CD4-positive, alpha-beta memory T cell (primary cell): ENCODE results near the gene MYMX. TPM values are rescaled to one million over a fixed set of nuclear protein-coding genes. Genes with fewer than 3 reads are reported as not detected.

ENCODE experiments used
- CTCF ChIA-PET: fragments of 350-600 bp; sonication (Branson Sonifier 250); formaldehyde crosslinking; loops from one replicate; lab custom pipeline; 2021; ENCODE audit warnings: inconsistent platforms; ENCODE audit not compliant: partially characterized antibody; lab: Charles Lee
- POLR2A ChIA-PET: fragments of 350-600 bp; sonication (Branson Sonifier 250); formaldehyde crosslinking; loops from one replicate; lab custom pipeline; 2021; ENCODE audit not compliant: partially characterized antibody; lab: Charles Lee
- DNase-seq, 5 donors: peaks; one replicate each; pipeline versions ENCODE4 v3.0.0 to v3.0.0-alpha.2; 2020 to 2022; ENCODE audit warnings: mixed read lengths in 1 of 5
- H3K27ac ChIP-seq: one replicate; pipeline ENCODE4 v1.7.0; 2013; ENCODE audit warnings: low read depth, low read length
- H3K27me3 ChIP-seq: 2 replicates; pipeline ENCODE4 v1.7.0; 2013; ENCODE audit warnings: mild to moderate bottlenecking, low read length, moderate library complexity; ENCODE audit not compliant: insufficient read depth
- H3K36me3 ChIP-seq: 2 replicates; pipeline ENCODE4 v1.7.0; 2013; ENCODE audit warnings: mild to moderate bottlenecking, low read length, moderate library complexity; ENCODE audit not compliant: insufficient read depth
- H3K4me1 ChIP-seq: 2 replicates; pipeline ENCODE4 v1.7.0; 2013; ENCODE audit warnings: mild to moderate bottlenecking, low read length, moderate library complexity; ENCODE audit not compliant: insufficient read depth
- H3K4me3 ChIP-seq, 2 donors: one replicate each; pipeline ENCODE4 v1.7.0; 2013; ENCODE audit warnings: low read length in 2 of 2, mild to moderate bottlenecking in 1 of 2
- H3K9me3 ChIP-seq, 2 donors: one replicate each; pipeline ENCODE4 v1.7.0; 2013; ENCODE audit warnings: low read length in 2 of 2, control low read depth in 1 of 2; ENCODE audit not compliant: control insufficient read depth in 1 of 2
- H3K27ac Mint-ChIP-seq, 7 donors: one replicate each; pipeline ENCODE4 v1.8.0; 2020 to 2021; ENCODE audit warnings: mixed read lengths in 7 of 7, mild to moderate bottlenecking in 6 of 7, inconsistent platforms in 3 of 7, moderate library complexity in 3 of 7
- H3K27me3 Mint-ChIP-seq, 2 donors: one replicate each; pipeline ENCODE4 v1.8.0; 2020 to 2021; ENCODE audit warnings: mixed read lengths in 2 of 2
- H3K36me3 Mint-ChIP-seq, 2 donors: one replicate each; pipeline ENCODE4 v1.8.0; 2020 to 2021; ENCODE audit warnings: mixed read lengths in 2 of 2, inconsistent platforms in 1 of 2, mild to moderate bottlenecking in 1 of 2
- H3K4me1 Mint-ChIP-seq, 4 donors: one replicate each; pipeline ENCODE4 v1.8.0; 2020 to 2021; ENCODE audit warnings: mixed read lengths in 4 of 4, mild to moderate bottlenecking in 1 of 4
- H3K4me3 Mint-ChIP-seq, 8 donors: one replicate each; pipeline ENCODE4 v1.8.0; 2020 to 2021; ENCODE audit warnings: mixed read lengths in 8 of 8, mild to moderate bottlenecking in 7 of 8, moderate library complexity in 6 of 8, inconsistent platforms in 3 of 8
- H3K9me3 Mint-ChIP-seq, 8 donors: one replicate each; pipeline ENCODE4 v1.8.0; 2020 to 2021; ENCODE audit warnings: mixed read lengths in 8 of 8, mild to moderate bottlenecking in 5 of 8, inconsistent platforms in 3 of 8, moderate library complexity in 1 of 8
- intact Hi-C: fragments of 100-400 bp; cut with micrococcal nuclease; formaldehyde crosslinking; loops from one replicate; pipeline ENCODE4 v1.15.1; 2023
- polyA plus RNA-seq, 2 donors: library from polyadenylated mRNA; unstranded; fragments of 300-500 nt; fragmentation: Illumina TruSeq; gene quantifications; one replicate each; pipeline ENCODE4 v1.2.3, GENCODE V29; 2021
- total RNA-seq, 2 experiments: library from RNA; stranded (reverse); gene quantifications; one replicate each; pipeline ENCODE4 v1.2.3, GENCODE V29; 2021

Gene MYMX
- total and polyA plus RNA-seq, 4 experiments from 2014 or later = not detected

- Histone ChIP-seq H3K27ac (peak overlapping the region; percentile 10), H3K9me3 (no peaks in the 10 kb centered on the region), H3K36me3 (peaks cover 60% of the 10 kb centered on the region), H3K27me3 (no peaks in the 10 kb centered on the region), H3K4me1 (peaks cover 35% of the 10 kb centered on the region), H3K4me3 (no peak overlapping the region)
- intact Hi-C loops = no loop called here
- POLR2A ChIA-PET = interaction anchor here (0.9 to 5.0 kb wide), 4 partner anchors 12 to 78 kb away, joined by 3 to 71 read pairs (median 7); no protein-coding TSS in a partner anchor
- H3K4me1 Mint-ChIP-seq = peaks cover 36 to 89% (median 54%) of the 10 kb centered on the region in 4 donors
- H3K27me3 Mint-ChIP-seq = peaks cover 2 to 4% of the 10 kb centered on the region in 2 donors
- CTCF ChIA-PET = interaction anchor here (1.8 to 8.8 kb wide), 4 partner anchors 12 to 79 kb away, joined by 4 to 82 read pairs (median 15); partner anchors contain the start of genes NFKBIE and TMEM151B
- peaks cover 0 to 8% (median 0%) of the 10 kb centered on the region in 8 donors for H3K9me3 Mint-ChIP-seq
- DNase-seq = no peak
- peaks cover 50 to 88% of the 10 kb centered on the region in 2 donors for H3K36me3 Mint-ChIP-seq
- peak overlapping the region in 3 of 8 donors; percentile 1 to 63 (median 3) for H3K4me3 Mint-ChIP-seq
- H3K27ac Mint-ChIP-seq = peak overlapping the region in 6 of 7 donors; percentile 45 to 99 (median 84)
Observed at GRCh38 chr6:44250067-44250717, 33.5 kb downstream of the MYMX start.

DNA sequence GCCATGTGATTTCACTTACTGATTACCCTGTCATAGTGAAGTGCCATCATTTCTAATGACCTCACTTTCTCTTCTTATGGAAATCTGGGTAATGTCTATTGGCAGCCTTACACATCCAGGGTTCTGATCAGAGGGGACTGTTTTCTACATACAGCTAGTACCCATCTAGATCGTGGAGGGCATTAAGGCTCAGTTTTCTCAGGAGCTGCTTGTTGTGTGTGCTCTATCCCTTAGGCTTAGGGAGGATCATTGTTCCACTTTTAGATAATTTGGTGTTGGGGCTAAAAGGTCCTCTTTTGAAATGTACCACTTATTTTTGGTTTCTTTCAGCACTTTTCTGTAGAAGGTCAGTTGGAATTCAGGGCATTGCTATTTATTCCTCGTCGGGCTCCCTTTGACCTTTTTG is 34.0 kb downstream of the MYMX start:
- Mint-ChIP-seq H3K9me3 (peaks cover 0 to 8% (median 0%) of the 10 kb centered on the region in 8 donors), H3K36me3 (peaks cover 50 to 90% of the 10 kb centered on the region in 2 donors), H3K4me1 (peaks cover 37 to 89% (median 53%) of the 10 kb centered on the region in 4 donors), H3K4me3 (no peak overlapping the region), H3K27ac (peak overlapping the region in 1 of 7 donors; percentile 99), H3K27me3 (peaks cover 2 to 4% of the 10 kb centered on the region in 2 donors)
- intact Hi-C loops = no loop called here
- POLR2A ChIA-PET = interaction anchor here (0.9 to 3.6 kb wide), 4 partner anchors 12 to 27 kb away, joined by 3 to 11 read pairs (median 6); partner anchors contain the start of gene SLC29A1
- CTCF ChIA-PET = interaction anchor here (0.6 to 8.8 kb wide), 6 partner anchors 11 to 79 kb away, joined by 3 to 82 read pairs (median 7); partner anchors contain the start of genes NFKBIE and TMEM151B
- Histone ChIP-seq H3K27me3 (no peaks in the 10 kb centered on the region), H3K4me3 (no peak overlapping the region), H3K27ac (peak overlapping the region; percentile 10), H3K4me1 (peaks cover 37% of the 10 kb centered on the region), H3K36me3 (peaks cover 63% of the 10 kb centered on the region), H3K9me3 (no peaks in the 10 kb centered on the region)
- no peak for DNase-seq

DNA sequence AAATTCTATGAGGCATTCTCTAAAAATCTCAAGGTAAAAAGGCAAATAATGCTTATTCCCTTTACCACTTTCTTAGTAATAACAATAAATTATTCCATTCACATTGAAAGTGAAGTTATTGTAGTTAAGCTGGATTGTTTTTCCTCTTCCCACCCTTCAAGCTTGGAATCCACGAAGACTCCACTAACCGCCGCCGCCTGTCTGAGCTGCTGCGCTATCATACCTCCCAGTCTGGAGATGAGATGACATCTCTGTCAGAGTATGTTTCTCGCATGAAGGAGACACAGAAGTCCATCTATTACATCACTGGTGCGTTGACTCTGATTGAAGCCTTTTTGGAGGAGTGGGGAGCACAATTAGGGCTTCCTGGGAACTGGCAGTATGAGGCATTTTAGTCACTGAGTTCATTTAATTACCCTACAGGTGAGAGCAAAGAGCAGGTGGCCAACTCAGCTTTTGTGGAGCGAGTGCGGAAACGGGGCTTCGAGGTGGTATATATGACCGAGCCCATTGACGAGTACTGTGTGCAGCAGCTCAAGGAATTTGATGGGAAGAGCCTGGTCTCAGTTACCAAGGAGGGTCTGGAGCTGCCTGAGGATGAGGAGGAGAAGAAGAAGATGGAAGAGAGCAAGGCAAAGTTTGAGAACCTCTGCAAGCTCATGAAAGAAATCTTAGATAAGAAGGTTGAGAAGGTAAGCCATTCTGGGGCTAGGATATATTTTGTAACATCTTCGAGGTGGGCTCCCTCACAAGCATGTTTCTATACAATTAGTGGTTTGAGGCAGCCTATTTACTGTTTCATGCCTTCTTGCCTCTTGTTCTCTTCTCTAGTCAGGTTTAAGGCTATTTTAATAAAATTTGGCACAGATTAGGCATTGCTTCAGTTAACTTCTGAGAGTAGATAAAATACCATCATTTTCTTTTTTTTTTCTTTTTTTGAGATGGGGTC is 35.1 kb downstream of the MYMX start:
- Mint-ChIP-seq H3K4me3 (peak overlapping the region in 2 of 8 donors; percentile 13 to 55), H3K27ac (peak overlapping the region in 4 of 7 donors; percentile 82 to 99 (median 84)), H3K27me3 (peaks cover under 1 to 3% of the 10 kb centered on the region in 2 donors), H3K36me3 (peaks cover 50 to 91% of the 10 kb centered on the region in 2 donors), H3K4me1 (peaks cover 45 to 93% (median 60%) of the 10 kb centered on the region in 4 donors), H3K9me3 (peaks cover 0 to 11% (median 0%) of the 10 kb centered on the region in 8 donors)
- peaks cover 45% of the 10 kb centered on the region for H3K4me1 ChIP-seq
- H3K4me3 ChIP-seq = no peak overlapping the region
- H3K36me3 ChIP-seq = peaks cover 63% of the 10 kb centered on the region
- no peak overlapping the region for H3K27ac ChIP-seq
- DNase-seq = no peak
- H3K27me3 ChIP-seq = no peaks in the 10 kb centered on the region
- no peaks in the 10 kb centered on the region for H3K9me3 ChIP-seq
- intact Hi-C loops = no loop called here
- ChIA-PET POLR2A (interaction anchor here (0.9 to 3.6 kb wide), 3 partner anchors 10 to 28 kb away, joined by 3 to 11 read pairs (median 9); partner anchors contain the start of gene SLC29A1), CTCF (interaction anchor here (1.0 to 8.8 kb wide), 8 partner anchors 10 to 81 kb away, joined by 3 to 82 read pairs (median 4); partner anchors contain the start of genes NFKBIE and TMEM151B)

DNA sequence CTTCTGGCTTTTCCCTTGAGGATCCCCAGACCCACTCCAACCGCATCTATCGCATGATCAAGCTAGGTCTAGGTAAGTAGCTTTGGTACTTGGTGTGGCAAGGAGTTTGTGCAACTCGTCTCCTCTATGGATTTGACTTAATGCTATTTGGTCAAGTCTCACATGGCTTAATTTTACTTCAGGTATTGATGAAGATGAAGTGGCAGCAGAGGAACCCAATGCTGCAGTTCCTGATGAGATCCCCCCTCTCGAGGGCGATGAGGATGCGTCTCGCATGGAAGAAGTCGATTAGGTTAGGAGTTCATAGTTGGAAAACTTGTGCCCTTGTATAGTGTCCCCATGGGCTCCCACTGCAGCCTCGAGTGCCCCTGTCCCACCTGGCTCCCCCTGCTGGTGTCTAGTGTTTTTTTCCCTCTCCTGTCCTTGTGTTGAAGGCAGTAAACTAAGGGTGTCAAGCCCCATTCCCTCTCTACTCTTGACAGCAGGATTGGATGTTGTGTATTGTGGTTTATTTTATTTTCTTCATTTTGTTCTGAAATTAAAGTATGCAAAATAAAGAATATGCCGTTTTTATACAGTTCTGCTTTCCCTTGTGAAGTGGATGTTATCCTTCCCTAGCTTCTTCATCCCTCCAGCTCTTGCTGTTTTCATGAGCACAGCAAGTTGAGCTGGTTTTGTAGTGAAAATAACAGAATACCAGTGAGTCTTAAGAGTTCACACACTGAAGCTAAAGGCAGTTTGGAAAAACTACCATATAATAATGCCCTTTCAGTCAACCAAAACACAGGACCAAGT is 36.8 kb downstream of the MYMX start:
- H3K27ac ChIP-seq = no peak overlapping the region
- Mint-ChIP-seq H3K27me3 (no peaks in the 10 kb centered on the region), H3K36me3 (peaks cover 47 to 83% of the 10 kb centered on the region in 2 donors), H3K9me3 (peaks cover 0 to 5% (median 0%) of the 10 kb centered on the region in 8 donors), H3K4me1 (peaks cover 45 to 87% (median 61%) of the 10 kb centered on the region in 4 donors), H3K27ac (peak overlapping the region in 6 of 7 donors; percentile 19 to 81 (median 63)), H3K4me3 (peak overlapping the region in 1 of 8 donors; percentile 32)
- DNase-seq = peak in 4 of 5 donors; percentile 55 to 70 (median 58)
- intact Hi-C loops = loop anchor here (1.0 kb wide), 1 partner anchor 81 kb away; no protein-coding TSS in a partner anchor
- no peaks in the 10 kb centered on the region for H3K9me3 ChIP-seq
- H3K36me3 ChIP-seq = peaks cover 64% of the 10 kb centered on the region
- no peak overlapping the region for H3K4me3 ChIP-seq
- peaks cover 45% of the 10 kb centered on the region for H3K4me1 ChIP-seq
- no peaks in the 10 kb centered on the region for H3K27me3 ChIP-seq
- ChIA-PET CTCF (interaction anchor here (0.8 to 8.8 kb wide), 11 partner anchors 7 to 122 kb away, joined by 3 to 82 read pairs (median 4); partner anchors contain the start of genes HSP90AB1, NFKBIE and TMEM151B), POLR2A (interaction anchor here (1.0 to 4.1 kb wide), 4 partner anchors 9 to 77 kb away, joined by 3 to 21 read pairs (median 8); partner anchors contain the start of gene SLC29A1)

GRCh38 chr6:44254191-44255104 is 37.7 kb downstream of the MYMX start:
- ChIA-PET POLR2A (interaction anchor here (1.1 to 5.9 kb wide), 6 partner anchors 8 to 30 kb away, joined by 4 to 217 read pairs (median 22); partner anchors contain the start of genes HSP90AB1, NFKBIE and SLC29A1), CTCF (interaction anchor here (0.9 to 8.8 kb wide), 11 partner anchors 8 to 79 kb away, joined by 3 to 82 read pairs (median 6); partner anchors contain the start of genes HSP90AB1, NFKBIE and TMEM151B)
- Histone ChIP-seq H3K36me3 (peaks cover 67% of the 10 kb centered on the region), H3K9me3 (no peaks in the 10 kb centered on the region), H3K27me3 (no peaks in the 10 kb centered on the region), H3K4me1 (peaks cover 35% of the 10 kb centered on the region), H3K27ac (no peak overlapping the region), H3K4me3 (no peak overlapping the region)
- Mint-ChIP-seq H3K36me3 (peaks cover 41 to 77% of the 10 kb centered on the region in 2 donors), H3K4me1 (peaks cover 39 to 79% (median 53%) of the 10 kb centered on the region in 4 donors), H3K4me3 (peak overlapping the region in 5 of 8 donors; percentile 17 to 77 (median 57)), H3K27ac (peak overlapping the region in 6 of 7 donors; percentile 44 to 94 (median 80)), H3K9me3 (peaks cover 0 to 5% (median 0%) of the 10 kb centered on the region in 8 donors), H3K27me3 (no peaks in the 10 kb centered on the region)
- intact Hi-C loops = no loop called here
- DNase-seq = no peak
